Hindlimb muscle (tissue), 1 donor: ENCODE results near the gene PEPD. TPM values are rescaled to one million over a fixed set of nuclear protein-coding genes. Genes with fewer than 3 reads are reported as not detected.

Experiments used
- DNase-seq: peaks from one replicate; pipeline ENCODE4 v3.0.0-alpha.2; 2013
- polyA plus RNA-seq: library from polyadenylated mRNA; unstranded; fragments of 120-200 nt; gene quantifications from one replicate; pipeline ENCODE4 v1.2.1, GENCODE V29; 2013; ENCODE audit not compliant: insufficient read length

Gene PEPD
- polyA plus RNA-seq, 1 donor, result 43.4 TPM

DNA sequence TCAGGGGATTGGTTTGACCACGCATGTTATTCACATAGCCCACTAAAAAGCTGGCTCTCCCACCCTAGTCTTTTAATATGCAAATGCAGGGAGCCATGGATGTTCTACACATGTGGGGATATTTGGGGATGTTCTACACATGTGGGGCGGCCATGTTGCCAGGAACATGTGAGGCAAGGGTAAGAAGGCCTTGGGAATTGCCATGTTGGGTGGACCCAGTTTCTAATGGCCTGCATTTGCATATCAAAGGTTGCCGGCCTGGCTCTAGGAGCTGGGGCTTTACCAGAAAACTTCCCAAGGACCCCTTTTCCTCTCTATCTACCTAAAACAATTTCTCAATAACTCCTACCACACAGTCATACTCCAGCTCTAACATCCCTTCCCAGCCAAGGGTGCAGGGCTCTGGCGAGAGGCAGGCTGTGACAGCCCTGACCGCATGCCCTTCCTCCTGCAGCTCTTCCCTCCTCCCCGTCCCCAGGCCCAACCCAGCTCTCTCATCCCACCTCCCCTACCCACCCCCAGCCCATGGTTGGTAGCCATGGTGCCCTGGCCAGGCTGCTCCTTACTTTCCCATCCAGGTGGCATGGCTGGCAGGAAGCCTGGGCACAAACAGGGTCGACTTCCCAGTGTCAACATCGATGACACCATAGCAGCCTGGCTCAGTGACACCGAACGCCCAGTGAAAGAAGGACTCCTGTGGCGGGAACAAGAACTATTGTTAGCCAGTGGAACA is 11.0 kb downstream of the PEPD start:
- no peak for DNase-seq

- DNase-seq, result no peak
These were observed 11.8 kb downstream of the PEPD start for GRCh38 chr19:33509774-33510173.

DNA sequence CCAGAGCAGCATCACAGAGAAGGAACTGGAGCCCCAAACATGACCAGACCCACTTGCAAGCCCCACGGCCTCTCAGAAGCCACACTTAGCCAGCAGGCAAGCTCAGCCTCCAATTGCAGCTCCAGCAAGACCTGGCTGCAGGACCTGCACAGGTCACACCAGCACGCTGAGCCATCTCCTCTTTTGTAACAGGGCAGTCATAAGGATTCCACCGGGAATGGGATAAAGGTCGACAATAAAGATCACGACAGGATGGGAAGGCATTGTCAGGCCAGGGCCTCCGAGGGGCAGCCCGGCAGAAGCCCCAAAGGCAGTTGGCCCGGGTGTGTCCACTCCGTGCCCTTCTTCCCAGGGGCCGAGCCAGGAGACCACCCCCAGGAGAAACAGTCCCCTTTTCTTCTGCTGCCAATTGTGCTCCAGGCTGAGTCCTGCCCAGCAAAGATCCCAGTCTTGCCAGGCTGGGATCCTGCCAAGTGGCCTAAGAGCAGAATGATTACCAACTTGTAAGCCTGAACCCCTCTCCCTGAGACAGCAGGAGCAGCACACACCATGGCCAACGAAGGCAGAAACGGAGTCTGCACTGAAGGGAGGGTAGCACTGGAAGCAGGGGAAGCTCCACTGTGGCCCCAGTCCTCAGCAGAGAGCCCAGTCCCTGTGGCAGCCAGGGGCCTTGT is 12.5 kb downstream of the PEPD start:
- no peak for DNase-seq

DNA sequence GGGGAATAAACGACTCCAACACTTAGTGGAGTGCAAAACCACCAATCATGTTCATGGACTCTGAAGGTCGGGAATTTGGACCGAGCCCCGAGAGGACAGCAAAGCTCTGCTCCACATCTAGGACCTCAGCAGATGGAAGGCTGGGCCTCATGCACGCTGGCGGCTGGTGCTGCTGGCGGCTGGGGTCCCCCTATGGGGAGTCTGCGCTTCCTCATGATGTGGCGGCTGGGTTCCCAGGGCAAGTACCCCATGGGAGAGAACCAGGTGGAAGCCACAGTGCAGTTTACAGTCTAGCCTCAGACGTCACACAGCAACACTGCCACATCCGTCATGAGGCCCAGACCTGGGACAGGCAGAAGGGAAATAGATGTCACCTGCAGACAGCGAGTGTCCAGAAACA is 13.2 kb downstream of the PEPD start:
- no peak for DNase-seq

DNA sequence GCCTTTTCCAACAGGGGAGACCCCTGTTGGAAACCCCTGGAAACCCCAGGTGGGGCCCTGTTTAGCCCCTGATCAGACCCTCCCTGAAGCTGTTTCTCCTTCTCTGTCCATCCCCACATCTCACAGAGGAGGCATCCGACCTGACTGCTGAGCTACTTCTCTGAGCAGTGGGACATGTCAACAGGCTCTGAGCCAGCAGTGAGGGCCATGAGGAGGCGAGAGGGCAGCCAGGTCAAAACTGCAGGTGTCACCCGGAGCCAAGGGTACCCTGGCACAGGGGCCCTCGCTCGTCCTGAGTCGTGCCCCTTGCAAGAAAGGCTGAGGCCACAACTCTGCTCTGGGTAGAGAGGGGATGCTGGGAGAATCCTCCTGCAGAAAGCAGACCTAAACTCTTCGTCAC is 13.6 kb downstream of the PEPD start:
- no peak for DNase-seq

DNA sequence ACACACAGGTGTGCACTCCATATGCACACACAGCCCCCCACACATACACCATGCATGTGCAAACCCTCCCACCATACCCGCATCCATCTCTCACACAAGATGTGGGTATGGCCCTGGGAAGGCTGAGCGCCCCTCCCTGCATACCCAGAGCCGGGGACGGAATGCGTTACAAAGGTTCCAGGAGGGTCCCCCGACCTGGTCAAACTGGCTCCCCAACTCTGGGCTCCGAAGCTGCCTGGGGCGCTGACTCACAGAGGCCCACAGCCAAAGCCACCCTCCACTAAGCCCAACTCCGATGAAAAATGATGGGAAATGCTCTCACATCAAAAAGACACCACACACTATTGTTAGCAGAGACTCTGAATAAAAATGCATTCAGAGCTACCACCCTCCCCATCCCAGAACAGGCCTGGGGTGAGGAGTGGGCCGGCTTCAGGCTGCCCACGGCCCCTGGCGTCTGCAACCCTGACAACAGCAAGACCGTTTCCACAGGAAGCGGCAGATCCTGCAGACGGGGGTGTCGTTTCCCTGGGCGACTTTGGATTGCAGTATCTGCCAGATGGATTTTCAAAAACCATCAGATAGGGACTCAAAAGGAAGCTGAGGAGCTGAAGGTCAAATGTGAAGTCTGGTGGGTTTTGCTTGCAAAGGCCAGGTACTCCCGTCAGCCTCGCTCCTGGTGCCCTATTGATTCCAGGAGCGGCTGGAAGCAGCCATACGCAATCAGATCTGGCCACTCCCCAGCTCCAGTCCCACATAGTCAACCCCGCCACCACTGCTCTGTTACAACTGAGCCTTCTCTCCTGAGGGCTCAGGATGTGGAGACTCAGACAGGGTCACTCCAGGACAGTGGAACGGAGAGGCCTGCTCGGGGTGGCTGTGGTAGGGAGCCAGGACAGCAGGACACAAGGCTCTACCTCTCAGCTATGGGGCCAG is 14.3 kb downstream of the PEPD start:
- DNase-seq, result no peak

GRCh38 chr19:33506498-33506897 is 15.1 kb downstream of the PEPD start:
- no peak for DNase-seq

- no peak for DNase-seq
These were observed 15.8 kb downstream of the PEPD start for GRCh38 chr19:33505823-33506222.

DNA sequence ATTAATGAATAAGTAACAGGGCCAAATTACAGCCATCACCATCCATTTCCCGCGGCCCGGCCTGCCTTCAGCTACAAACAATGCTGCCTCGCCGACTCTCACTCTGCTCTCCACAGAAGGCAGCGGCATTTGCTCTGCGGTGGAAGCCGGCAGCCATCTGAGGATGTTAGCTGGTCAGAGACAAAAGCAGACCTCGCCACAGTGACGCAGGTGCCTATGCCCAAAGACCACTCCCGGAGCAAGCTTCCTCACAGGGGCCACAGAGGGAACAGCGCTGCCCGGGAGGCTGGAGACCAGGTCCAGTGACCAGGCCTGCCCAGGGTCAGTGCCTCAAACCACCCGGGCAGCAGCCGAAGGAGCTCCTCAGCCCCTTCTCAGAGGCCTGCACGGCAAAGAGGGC is 16.4 kb downstream of the PEPD start:
- DNase-seq, result no peak

DNA sequence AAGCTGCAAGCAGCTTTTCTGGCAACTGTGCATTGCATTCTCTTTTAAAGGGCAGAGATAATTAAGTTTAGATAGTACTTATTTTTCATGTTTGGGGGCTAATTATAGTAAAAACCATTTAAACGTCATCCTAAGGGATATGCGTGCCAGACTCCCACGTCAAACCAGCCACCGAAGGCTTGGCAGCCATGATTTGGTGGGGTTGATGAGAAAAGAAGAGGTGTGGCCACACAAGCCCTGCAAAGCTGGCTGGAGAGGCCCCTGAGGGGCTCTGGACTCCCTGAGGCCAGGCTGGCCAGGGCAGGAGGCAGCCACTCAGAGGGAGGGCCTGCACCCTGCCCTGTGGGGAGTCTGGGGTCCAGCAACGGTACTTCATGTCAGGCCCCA is 17.5 kb downstream of the PEPD start:
- DNase-seq, result no peak

GRCh38 chr19:33503433-33504057 is 18.0 kb downstream of the PEPD start:
- DNase-seq, result no peak

GRCh38 chr19:33503030-33503429 is 18.6 kb downstream of the PEPD start:
- no peak for DNase-seq

DNA sequence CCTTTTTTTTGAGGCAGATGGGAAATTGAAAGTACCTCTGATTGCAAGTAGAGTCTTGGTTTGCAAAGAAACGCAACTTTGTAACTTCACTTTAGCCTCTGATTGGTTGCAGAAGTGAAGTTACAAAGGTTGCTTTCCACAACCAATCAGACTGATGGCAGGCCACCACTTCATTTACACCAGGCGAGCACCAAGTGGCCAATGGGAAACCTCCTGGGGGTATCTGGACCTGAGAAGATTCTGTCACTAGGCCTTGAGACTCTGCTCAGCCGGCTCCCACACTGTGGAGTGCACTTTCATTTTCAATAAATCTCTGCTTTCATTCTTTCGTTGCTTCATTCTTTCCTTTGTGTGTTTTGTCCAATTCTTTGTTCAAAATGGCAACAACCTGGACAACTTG is 19.1 kb downstream of the PEPD start:
- DNase-seq, result no peak

- no peak for DNase-seq
These were observed 19.8 kb downstream of the PEPD start for GRCh38 chr19:33501693-33502356.

GRCh38 chr19:33500991-33501390 is 20.6 kb downstream of the PEPD start:
- no peak for DNase-seq

DNA sequence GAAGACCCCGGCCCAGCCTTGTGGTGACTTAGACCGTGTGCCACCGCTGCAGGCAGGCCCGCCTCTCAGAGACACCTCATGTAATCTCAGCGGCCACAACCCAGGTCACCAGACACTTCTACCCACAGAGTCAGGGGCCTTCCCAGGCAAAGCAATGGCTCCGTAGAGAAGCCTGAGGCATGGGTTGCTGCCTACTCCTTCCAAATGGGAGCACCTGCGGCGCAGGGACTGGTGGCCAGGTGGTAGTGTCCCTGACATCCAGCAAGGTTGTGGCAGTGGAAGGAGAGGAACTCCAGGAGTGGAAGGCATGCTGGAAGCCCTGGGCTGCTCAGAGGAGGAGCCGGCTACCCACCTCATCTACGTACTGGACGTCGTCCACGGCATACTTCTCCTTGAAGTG is 21.0 kb downstream of the PEPD start:
- no peak for DNase-seq

GRCh38 chr19:33499671-33500506 is 21.7 kb downstream of the PEPD start:
- no peak for DNase-seq

DNA sequence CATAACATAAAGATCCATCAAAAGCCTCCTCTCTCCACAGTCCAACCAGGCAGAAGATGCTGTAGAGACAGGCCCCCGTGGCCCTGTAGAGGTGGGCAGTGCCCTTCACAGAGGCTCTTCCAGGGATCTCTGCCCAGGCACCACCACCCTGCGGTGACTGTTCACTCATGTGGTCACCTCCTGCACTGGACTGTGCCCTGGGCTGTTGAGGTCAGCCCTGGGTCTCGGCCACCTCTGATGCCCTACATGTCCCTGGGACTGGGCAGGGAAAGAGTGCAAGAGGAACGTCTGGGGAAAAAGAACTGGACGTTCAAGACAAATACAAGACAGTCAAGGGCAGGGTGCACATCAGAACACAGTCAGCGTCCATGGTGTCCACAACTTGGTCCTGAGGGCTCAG is 22.3 kb downstream of the PEPD start:
- DNase-seq, result no peak

DNA sequence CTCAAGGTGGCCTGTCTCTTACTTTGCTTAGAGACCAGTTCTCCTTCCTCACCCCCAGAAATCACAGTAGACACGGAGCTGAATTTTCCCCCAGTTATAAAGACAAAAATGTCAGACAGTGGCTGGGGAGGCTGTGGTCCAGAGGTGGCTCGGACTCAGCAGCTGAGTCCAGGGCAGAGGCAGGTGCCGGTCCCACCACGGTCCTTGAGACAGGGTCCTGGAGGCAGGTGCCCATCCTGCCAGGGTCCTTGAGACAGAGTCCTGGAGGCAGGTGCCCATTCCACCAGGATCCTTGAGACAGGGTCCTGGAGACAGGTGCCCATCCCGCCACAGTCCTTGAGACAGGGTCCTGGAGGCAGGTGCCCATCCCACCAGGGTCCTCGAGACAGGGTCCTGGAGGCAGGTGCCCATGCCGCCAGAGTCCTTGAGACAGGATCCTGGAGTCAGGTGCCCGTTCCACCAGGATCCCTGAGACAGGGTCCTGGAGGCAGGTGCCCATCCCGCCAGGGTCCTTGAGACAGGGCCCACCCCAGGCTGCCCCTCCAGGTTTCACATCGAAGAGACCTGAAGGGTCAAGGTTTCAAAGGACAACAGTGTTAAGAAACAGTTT is 23.1 kb downstream of the PEPD start:
- no peak for DNase-seq

- DNase-seq, result no peak
These were observed 23.8 kb downstream of the PEPD start for GRCh38 chr19:33497778-33498175.
